ENCODE measurements around the gene IL11.

Gene IL11

DNA sequence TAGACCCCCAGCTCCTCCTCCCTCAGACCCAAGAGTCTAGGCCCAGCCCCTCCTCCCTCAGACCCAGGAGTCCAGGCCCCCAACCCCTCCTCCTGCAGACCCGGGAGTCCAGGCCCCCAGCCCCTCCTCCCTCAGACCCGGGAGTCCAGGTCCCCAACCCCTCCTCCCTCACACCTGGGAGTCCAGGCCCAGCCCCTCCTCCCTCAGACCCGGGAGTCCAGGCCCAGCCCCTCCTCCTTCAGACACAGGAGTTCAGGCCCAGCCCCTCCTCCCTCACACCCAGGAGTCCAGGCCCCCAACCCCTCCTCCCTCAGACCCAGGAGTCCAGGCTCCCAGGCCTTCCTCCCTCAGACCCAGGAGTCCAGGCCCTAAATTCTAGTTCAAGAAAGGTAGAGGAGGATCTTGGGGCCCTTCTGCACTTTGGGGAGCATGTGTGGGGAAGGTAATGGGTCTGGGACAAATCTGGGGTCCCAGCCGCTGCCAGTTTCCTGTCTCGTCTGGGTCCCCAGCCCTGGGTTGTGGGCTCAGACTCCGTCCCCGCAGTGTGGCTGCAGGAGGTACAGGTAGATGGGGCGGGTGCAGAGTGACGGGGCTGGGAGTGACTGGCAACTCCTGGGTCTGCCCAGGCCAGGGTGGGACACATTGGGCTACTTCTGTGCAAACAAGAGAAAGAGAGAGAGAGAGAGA, 3.2 kb upstream of the IL11 start:
- Histone ChIP-seq H3K4me3 (no peak overlapping the region), H3K27me3 (peaks cover 4 to 95% of the 10 kb centered on the region in 2 donors), H3K27ac (no peak overlapping the region), H3K9me3 (no peaks in the 10 kb centered on the region), H3K36me3 (no peaks in the 10 kb centered on the region), H3K4me1 (peaks cover 0 to 32% (median 20%) of the 10 kb centered on the region in 4 donors)
- no peak for DNase-seq
- intact Hi-C loops (cut with DNase I; ENCODE audit: low total_unique reads) = no loop called here
- TF ChIP-seq, protein P1, sequence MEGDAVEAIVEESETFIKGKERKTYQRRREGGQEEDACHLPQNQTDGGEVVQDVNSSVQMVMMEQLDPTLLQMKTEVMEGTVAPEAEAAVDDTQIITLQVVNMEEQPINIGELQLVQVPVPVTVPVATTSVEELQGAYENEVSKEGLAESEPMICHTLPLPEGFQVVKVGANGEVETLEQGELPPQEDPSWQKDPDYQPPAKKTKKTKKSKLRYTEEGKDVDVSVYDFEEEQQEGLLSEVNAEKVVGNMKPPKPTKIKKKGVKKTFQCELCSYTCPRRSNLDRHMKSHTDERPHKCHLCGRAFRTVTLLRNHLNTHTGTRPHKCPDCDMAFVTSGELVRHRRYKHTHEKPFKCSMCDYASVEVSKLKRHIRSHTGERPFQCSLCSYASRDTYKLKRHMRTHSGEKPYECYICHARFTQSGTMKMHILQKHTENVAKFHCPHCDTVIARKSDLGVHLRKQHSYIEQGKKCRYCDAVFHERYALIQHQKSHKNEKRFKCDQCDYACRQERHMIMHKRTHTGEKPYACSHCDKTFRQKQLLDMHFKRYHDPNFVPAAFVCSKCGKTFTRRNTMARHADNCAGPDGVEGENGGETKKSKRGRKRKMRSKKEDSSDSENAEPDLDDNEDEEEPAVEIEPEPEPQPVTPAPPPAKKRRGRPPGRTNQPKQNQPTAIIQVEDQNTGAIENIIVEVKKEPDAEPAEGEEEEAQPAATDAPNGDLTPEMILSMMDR (IDR thresholded peaks at IDR 0.05) = no peak

DNA sequence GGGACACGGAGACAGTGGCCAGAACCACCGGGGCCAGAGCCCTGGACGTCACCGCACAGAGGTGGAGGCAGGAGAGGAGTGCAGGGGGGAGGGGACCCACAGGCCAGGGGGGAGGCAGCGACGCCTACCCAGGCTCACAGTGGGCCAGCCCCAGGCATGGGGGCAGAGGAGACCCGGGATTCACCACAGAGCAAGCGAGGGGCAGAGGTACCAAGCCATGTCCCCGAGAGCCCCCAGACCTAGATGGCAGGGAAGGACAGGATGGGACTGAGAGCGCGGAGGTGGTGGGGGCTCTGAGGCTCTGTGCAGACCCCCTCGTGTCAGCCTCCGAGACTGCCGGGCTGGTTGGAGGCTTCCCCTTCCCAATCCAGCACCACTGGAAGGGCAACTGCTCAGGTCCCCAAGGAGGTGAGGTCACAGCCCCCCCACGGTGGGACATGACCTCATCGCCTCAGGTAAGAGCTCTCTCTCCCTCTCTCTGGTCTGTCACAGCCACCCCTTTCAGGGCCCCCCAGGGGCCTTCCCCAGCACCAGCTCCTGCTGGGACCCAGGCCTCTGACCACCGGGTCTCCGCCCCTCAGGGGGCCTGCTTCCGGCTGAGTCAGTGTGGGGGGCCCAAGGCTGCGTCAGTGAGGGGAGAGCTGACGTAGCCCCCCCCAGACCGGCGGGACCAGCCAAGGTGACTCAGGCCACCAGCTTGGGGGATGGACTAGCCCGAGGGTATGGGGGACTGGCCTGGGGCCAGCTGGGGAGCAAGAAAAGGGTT, 2.2 kb upstream of the IL11 start:
- Histone ChIP-seq H3K4me3 (no peak overlapping the region), H3K27ac (no peak overlapping the region), H3K36me3 (no peaks in the 10 kb centered on the region), H3K4me1 (peaks cover 0 to 34% (median 20%) of the 10 kb centered on the region in 4 donors), H3K27me3 (peaks cover 4 to 99% of the 10 kb centered on the region in 2 donors), H3K9me3 (no peaks in the 10 kb centered on the region)
- intact Hi-C loops (cut with DNase I; ENCODE audit: low total_unique reads) = no loop called here
- no peak for DNase-seq
- TF ChIP-seq, protein P1 (IDR thresholded peaks at IDR 0.05) = no peak

DNA sequence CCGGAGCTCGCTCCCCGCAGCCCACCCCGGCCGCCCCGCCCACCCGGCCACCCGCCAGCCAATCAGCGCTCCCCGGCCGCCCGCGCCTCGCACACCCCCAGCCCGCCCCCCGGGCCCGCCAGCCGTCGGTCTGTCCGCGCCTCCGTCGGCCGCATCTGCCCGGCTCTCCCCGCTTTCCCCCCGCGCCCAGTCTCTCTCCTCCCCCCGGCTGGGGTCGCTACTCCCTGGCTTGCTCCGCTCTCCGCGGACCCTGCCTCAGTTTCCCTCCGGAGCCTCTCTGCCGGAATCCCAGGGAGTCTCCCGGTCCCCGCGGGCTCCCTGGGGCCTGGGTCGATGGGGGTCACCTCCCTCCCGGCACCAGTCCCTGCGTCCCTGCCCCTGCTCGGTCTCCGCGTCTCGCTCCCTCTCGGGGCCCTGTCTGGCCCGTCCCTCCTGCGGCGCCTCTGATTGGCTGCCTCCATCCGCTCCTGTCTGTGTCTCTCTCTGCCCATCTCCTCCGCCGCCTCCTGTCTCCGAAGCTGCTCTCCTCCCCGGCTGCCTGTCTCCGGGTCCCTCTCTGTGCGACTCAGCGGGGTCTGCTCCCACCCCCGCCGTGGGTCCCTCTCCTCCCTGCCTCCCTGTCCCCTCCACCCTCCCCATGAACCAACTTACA, 484 bp downstream of the IL11 start:
- peak overlapping the region in 1 of 2 donors; percentile 24 for H3K4me3 ChIP-seq
- no peak overlapping the region for H3K27ac ChIP-seq
- no peak for DNase-seq
- H3K36me3 ChIP-seq = no peaks in the 10 kb centered on the region
- TF ChIP-seq, protein P1 (IDR thresholded peaks at IDR 0.05) = no peak
- peaks cover 0 to 85% of the 10 kb centered on the region in 2 donors for H3K27me3 ChIP-seq
- H3K4me1 ChIP-seq = peaks cover 0 to 34% (median 20%) of the 10 kb centered on the region in 4 donors
- intact Hi-C loops (cut with DNase I; ENCODE audit: low total_unique reads) = no loop called here
- no peaks in the 10 kb centered on the region for H3K9me3 ChIP-seq

DNA sequence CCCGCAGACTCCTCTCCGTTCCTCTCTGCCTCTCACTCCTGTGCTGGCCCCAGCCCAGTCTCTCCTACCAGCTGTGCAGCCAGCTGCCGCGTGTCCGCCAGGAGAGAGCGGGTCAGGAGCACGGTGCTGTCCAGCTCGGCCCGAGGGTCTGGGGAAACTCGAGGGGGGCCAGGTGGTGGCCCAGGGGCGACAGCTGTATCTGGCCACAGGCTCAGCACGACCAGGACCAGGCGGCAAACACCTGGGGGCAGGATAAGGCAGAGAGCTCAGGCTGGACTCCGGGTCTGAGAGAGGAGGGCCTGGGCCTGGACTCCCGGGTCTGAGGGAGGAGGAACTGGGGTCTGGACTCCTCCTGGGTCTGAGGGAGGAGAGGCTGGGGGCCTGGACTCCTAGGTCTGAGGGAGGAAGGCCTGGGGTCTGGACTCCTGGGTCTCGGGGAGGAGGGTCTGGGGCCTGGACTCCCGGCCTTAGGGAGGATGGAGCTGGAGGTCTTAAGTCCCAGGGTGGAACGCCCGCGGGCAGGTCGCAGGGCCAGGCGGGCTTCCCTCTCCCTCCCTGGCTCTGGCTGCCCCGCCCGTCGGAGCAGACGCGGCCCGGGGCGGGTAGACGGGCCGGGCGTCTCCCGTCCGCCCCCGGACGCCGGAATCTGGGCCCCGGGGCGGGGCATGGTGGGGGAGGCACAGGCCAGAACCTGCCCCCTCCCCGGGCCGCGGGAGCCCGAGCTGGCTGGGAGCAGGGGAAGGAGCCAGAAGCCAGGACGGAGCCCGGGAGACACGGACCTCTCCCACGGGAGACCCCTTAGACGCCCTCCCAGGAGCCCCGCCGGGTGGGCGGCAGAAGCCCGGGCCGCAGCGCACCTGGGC, 1.3 kb downstream of the IL11 start:
- no peak for DNase-seq
- intact Hi-C loops (cut with DNase I; ENCODE audit: low total_unique reads) = no loop called here
- H3K9me3 ChIP-seq = no peaks in the 10 kb centered on the region
- no peaks in the 10 kb centered on the region for H3K36me3 ChIP-seq
- peak overlapping the region in 1 of 2 donors; percentile 31 for H3K4me3 ChIP-seq
- H3K27me3 ChIP-seq = peaks cover 0 to 77% of the 10 kb centered on the region in 2 donors
- peaks cover 0 to 27% (median 14%) of the 10 kb centered on the region in 4 donors for H3K4me1 ChIP-seq
- TF ChIP-seq, protein P1 (IDR thresholded peaks at IDR 0.05) = no peak
- no peak overlapping the region for H3K27ac ChIP-seq

DNA sequence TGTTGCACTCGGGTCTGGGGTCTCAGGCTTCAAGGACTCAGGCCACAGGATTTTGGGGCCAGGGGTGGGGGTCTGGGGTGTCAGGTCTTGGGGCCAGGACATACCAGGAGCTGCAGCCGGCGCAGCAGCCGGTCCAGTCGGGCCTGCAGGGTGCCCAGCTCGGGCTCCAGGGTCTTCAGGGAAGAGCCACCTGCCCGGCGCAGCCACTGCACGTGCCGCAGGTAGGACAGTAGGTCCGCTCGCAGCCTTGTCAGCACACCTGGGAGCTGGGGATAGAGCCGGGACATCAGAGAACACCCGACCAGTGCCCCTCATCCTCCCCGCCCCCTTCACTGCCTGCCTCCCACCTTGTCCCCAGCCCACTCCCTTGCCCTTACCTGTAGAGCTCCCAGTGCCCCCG, 2.2 kb downstream of the IL11 start:
- H3K9me3 ChIP-seq = no peaks in the 10 kb centered on the region
- no peak overlapping the region for H3K27ac ChIP-seq
- H3K4me3 ChIP-seq = no peak overlapping the region
- H3K27me3 ChIP-seq = peaks cover 0 to 69% of the 10 kb centered on the region in 2 donors
- intact Hi-C loops (cut with DNase I; ENCODE audit: low total_unique reads) = no loop called here
- no peaks in the 10 kb centered on the region for H3K36me3 ChIP-seq
- H3K4me1 ChIP-seq = peaks cover 0 to 23% (median 14%) of the 10 kb centered on the region in 4 donors
- no peak for DNase-seq
- TF ChIP-seq, protein P1 (IDR thresholded peaks at IDR 0.05) = no peak

Measured in tibial artery (tissue), 4 donors.